ENCODE data around the gene YTHDC2. TPM values are rescaled to one million over a fixed set of nuclear protein-coding genes. Genes with fewer than 3 reads are reported as not detected.

Gene YTHDC2
- total RNA-seq, 4 donors from 2014 or later, result 27.7 to 38.1 (median 31.3) TPM

DNA sequence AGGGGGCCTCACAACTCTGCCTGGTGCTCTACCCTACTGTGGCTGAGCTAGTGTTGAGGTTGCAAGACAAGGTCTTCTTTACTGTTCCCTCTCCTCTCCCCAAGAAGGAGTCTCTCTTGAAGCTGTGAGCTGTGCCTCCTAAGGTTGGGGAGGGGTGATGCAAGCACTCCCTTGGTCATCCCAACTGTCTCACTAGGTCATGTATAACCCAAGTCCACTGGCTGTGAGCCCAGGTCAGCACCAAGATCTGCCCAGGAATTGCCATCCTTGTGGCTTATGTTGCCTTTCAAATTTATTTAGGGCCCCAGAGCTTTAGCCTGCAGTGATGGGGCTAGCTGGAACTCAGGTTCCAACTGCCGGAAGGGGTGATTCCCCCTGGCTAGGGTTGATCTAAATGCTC is 10.3 kb upstream of the YTHDC2 start:
- TF ChIP-seq CTCF (IDR thresholded peaks at IDR 0.05; ENCODE audit: low read depth), result no peak

DNA sequence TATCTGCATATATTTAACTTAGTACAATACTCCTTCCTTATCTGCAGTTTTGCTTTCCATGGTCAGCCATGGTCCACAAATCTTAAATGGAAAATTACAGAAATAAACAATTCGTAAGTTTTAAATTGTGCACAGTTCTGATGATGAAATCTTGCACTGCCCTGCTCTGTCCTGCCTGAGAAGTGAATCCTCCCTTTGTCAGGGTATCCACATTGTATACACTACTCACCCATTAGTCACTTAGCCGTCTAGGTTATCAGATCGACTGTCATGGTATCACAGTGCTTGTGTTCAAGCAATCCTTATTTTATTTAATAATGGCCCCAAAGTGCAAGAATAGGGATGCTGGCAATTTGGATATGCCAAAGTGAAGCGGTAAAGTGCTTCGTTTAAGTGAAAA is 8.3 kb upstream of the YTHDC2 start:
- no peak for TF ChIP-seq CTCF (IDR thresholded peaks at IDR 0.05; ENCODE audit: low read depth)

- no peak for TF ChIP-seq CTCF (IDR thresholded peaks at IDR 0.05; ENCODE audit: low read depth)
Measured at GRCh38 chr5:113507601-113508000, 5.9 kb upstream of the YTHDC2 start.

- no peak for TF ChIP-seq CTCF (IDR thresholded peaks at IDR 0.05; ENCODE audit: low read depth)
Measured at GRCh38 chr5:113508756-113509155, 4.7 kb upstream of the YTHDC2 start.

GRCh38 chr5:113510836-113511451 is 2.5 kb upstream of the YTHDC2 start:
- TF ChIP-seq CTCF (IDR thresholded peaks at IDR 0.05; ENCODE audit: low read depth), result no peak

DNA sequence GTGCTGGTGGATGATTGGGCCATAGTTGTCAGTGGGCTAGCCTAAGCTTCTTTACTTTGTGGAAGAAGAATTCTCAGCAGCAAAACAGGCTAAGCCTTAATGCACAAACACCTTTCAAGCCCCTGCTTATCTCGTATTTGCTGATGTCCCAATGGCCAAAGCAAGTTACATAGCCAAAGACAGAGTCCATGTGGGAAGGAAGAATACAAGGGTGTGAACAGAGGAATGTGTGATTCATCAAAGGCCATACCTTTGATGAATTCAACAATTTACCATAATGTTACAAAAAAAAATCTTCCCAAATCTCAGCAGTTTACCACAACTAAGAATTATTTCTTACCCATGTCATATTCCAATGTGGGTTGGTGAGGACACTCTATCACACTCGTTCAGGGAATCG is 1.2 kb upstream of the YTHDC2 start:
- TF ChIP-seq CTCF (IDR thresholded peaks at IDR 0.05; ENCODE audit: low read depth), result no peak

DNA sequence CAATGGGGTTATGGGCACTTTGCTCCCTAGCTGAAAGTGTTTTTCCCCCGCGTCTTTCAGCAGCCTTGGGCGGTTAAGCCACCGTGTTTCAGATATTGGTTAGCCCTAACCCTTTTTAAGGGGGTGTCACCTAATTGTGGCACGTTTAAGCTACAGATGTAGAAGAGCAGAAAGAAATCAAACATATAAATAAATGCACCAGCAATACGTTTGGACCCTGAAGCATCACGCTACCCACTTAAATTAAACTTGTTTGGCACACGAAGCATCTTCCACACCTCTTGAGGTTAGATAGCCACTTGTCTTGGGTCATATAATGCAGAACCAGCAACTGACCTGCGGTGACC is 768 bp downstream of the YTHDC2 start:
- TF ChIP-seq CTCF (IDR thresholded peaks at IDR 0.05; ENCODE audit: low read depth), result no peak
